BJ (cell line): ENCODE data around the gene WASF3. TPM values are rescaled to one million over a fixed set of nuclear protein-coding genes. Genes with fewer than 3 reads are reported as not detected.

ENCODE experiments used
- CTCF ChIA-PET: fragments of 350-600 bp; formaldehyde crosslinking; extraction: SDS; loops from one replicate; lab custom pipeline; 2021; ENCODE audit warnings: antibody characterized with exemption, inconsistent platforms; lab: Yijun Ruan, JAX
- POLR2A ChIA-PET: fragments of 300-600 bp; sonication (Branson Sonifier 250); formaldehyde crosslinking; extraction: SDS; loops from one replicate; lab custom pipeline; 2021; ENCODE audit warnings: antibody characterized with exemption; lab: Charles Lee
- DNase-seq: peaks from one replicate; pipeline ENCODE4 v3.0.0-alpha.2; 2011; ENCODE audit warnings: low read depth
- H3K27me3 ChIP-seq: 2 replicates; pipeline ENCODE4 v1.6.0; 2011; ENCODE audit warnings: low read length; ENCODE audit not compliant: control insufficient read depth, insufficient read depth
- H3K36me3 ChIP-seq: 2 replicates; pipeline ENCODE4 v1.5.1; 2011; ENCODE audit warnings: low read length; ENCODE audit not compliant: control insufficient read depth, insufficient read depth
- H3K4me3 ChIP-seq: 2 replicates; pipeline ENCODE4 v1.5.1; 2011; ENCODE audit warnings: low read depth, mild to moderate bottlenecking, control low read depth, low read length
- polyA plus RNA-seq: library from polyadenylated mRNA; depleted of rRNA; stranded (reverse); fragments of >200 nt; gene quantifications from 2 replicates; pipeline ENCODE4 v1.2.3, GENCODE V29; 2011
- TF ChIP-seq, protein P1 (sequence below): IDR thresholded peaks from 2 replicates; pipeline ENCODE4 v1.5.1; 2011; ENCODE audit warnings: low read depth, mild to moderate bottlenecking, control low read depth, inconsistent platforms, low read length, moderate library complexity; ENCODE audit not compliant: insufficient read depth

Gene WASF3
- polyA plus RNA-seq, 1 experiment, result 9.5 TPM

- H3K4me3 ChIP-seq, result no peak overlapping the region
- DNase-seq, result no peak
- ChIA-PET POLR2A (no interaction called here), CTCF (no interaction called here)
- H3K27me3 ChIP-seq, result peaks cover 3% of the 10 kb centered on the region; the same call in 1 of the 2 replicates
- TF ChIP-seq, protein P1, sequence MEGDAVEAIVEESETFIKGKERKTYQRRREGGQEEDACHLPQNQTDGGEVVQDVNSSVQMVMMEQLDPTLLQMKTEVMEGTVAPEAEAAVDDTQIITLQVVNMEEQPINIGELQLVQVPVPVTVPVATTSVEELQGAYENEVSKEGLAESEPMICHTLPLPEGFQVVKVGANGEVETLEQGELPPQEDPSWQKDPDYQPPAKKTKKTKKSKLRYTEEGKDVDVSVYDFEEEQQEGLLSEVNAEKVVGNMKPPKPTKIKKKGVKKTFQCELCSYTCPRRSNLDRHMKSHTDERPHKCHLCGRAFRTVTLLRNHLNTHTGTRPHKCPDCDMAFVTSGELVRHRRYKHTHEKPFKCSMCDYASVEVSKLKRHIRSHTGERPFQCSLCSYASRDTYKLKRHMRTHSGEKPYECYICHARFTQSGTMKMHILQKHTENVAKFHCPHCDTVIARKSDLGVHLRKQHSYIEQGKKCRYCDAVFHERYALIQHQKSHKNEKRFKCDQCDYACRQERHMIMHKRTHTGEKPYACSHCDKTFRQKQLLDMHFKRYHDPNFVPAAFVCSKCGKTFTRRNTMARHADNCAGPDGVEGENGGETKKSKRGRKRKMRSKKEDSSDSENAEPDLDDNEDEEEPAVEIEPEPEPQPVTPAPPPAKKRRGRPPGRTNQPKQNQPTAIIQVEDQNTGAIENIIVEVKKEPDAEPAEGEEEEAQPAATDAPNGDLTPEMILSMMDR, result no peak
- H3K36me3 ChIP-seq, result no peaks in the 10 kb centered on the region
Measured at GRCh38 chr13:26555413-26555812, 2.1 kb upstream of the WASF3 start.

DNA sequence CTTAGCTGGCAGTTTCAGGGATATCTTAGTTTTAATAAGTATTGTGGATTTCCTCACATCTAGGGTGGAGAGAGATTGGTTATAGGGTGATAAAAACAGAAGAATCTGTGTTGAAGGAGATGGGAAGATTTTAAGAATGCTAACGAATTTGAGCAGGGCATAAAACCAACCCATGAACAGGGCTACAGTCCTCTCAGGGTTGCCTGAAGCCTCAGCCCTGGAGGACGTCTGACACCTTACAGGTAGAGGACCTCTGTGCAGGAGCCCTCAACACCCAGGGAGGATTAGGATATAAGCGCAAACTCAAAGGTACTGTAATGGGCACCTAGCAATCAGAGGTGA, 461 bp upstream of the WASF3 start:
- Histone ChIP-seq H3K4me3 (peak overlapping the region; percentile 48), H3K27me3 (peaks cover 3% of the 10 kb centered on the region; the same call in 1 of the 2 replicates), H3K36me3 (no peaks in the 10 kb centered on the region)
- DNase-seq, result no peak
- CTCF ChIA-PET, result interaction anchor here (1.1 to 2.2 kb wide), 3 partner anchors 10 to 141 kb away, joined by 3 to 10 read pairs (median 3); no protein-coding TSS in a partner anchor
- TF ChIP-seq, protein P1, result no peak
- POLR2A ChIA-PET, result no interaction called here

- no peaks in the 10 kb centered on the region for H3K36me3 ChIP-seq
- DNase-seq, result no peak
Measured at GRCh38 chr13:26558074-26558805, 757 bp downstream of the WASF3 start.

DNA sequence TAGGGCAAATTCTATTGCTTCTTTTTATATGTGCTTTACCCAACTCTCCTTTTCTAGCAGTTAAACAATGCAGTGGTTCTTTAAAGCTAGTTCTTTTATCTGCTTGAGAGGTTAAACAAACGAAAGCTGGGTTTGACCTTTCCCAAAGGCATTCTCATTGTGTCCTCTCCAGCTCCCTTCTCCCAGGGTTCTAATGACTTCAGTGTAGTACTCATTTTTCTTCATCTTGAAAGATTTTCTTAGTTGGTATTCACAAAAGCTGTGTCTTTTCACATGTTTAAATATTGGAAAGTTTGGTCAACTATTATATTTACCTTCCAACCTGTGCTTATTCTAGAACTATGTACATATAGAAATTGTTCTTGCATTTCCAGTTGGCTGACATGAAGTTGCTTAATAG, 1.5 kb downstream of the WASF3 start:
- H3K36me3 ChIP-seq, result no peaks in the 10 kb centered on the region
- TF ChIP-seq, protein P1, result no peak
- ChIA-PET CTCF (interaction anchor here (0.8 to 0.9 kb wide), 3 partner anchors 69 to 374 kb away, joined by 3 to 4 read pairs (median 3); no protein-coding TSS in a partner anchor), POLR2A (no interaction called here)
- H3K4me3 ChIP-seq, result no peak overlapping the region; the same call in 1 of the 2 replicates
- DNase-seq, result no peak
- peaks cover 3% of the 10 kb centered on the region; the same call in 1 of the 2 replicates for H3K27me3 ChIP-seq

More at GRCh38 chr13:26558074-26558805, 757 bp downstream of the WASF3 start:
- ChIA-PET POLR2A (no interaction called here), CTCF (interaction anchor here (0.8 to 2.2 kb wide), 3 partner anchors 70 to 373 kb away, joined by 3 to 10 read pairs (median 3); no protein-coding TSS in a partner anchor)
- H3K27me3 ChIP-seq, result peaks cover 3% of the 10 kb centered on the region; the same call in 1 of the 2 replicates
- TF ChIP-seq, protein P1, result no peak
- H3K4me3 ChIP-seq, result peak overlapping the region; percentile 90

DNA sequence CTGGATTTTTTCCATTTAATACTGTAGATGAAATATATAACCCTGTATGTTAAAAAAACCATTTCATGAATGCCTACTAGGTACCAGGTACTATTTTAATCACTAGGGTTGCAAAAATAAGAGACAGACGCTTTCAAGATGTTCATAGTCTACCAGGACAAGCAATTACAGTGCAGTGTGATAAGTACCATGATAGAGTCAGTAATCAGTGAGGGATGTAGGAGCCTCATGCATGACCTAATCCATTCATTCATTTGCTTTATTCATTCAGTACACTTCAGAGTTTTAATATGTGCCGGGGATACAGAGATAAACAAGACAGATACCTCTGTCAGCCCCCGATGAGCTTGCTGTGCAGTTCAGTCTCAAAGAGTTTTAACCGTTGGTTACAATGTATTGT, 3.0 kb downstream of the WASF3 start:
- POLR2A ChIA-PET, result no interaction called here
- DNase-seq, result no peak
- no peak overlapping the region for H3K4me3 ChIP-seq
- peaks cover under 1% of the 10 kb centered on the region; the same call in 1 of the 2 replicates for H3K27me3 ChIP-seq
- TF ChIP-seq, protein P1, result no peak
- CTCF ChIA-PET, result interaction anchor here (0.6 kb wide), 1 partner anchor 33 kb away, joined by 3 read pairs; no protein-coding TSS in a partner anchor
- no peaks in the 10 kb centered on the region for H3K36me3 ChIP-seq
